ENCODE measurements around the gene LRIG1.

Gene LRIG1

GRCh38 chr3:66472313-66473134 lies 28.3 kb downstream of the LRIG1 start:
- peaks cover 29% of the 10 kb centered on the region for H3K4me1 ChIP-seq (ENCODE audit: control insufficient read depth, insufficient read depth, low read length, poor library complexity, severe bottlenecking)
- DNase-seq, result peak in 1 of 3 donors; percentile 27
- H3K27me3 ChIP-seq (replicated peaks; ENCODE audit: control insufficient read depth, insufficient read depth, low read length, poor library complexity, severe bottlenecking), result no peaks in the 10 kb centered on the region
- no peaks in the 10 kb centered on the region for H3K9me3 ChIP-seq (ENCODE audit: control insufficient read depth, low read length)
- H3K4me3 ChIP-seq (ENCODE audit: insufficient read depth, low read depth, low read length, poor library complexity, severe bottlenecking), result peak overlapping the region; percentile 19
- peak overlapping the region; percentile 50 for H3K27ac ChIP-seq (ENCODE audit: insufficient read depth, low read length, poor library complexity, severe bottlenecking)
- H3K36me3 ChIP-seq (ENCODE audit: control insufficient read depth, insufficient read depth, low read length), result no peaks in the 10 kb centered on the region

- no peaks in the 10 kb centered on the region for H3K36me3 ChIP-seq (ENCODE audit: control insufficient read depth, insufficient read depth, low read length)
- H3K9me3 ChIP-seq (ENCODE audit: control insufficient read depth, low read length), result no peaks in the 10 kb centered on the region
- H3K27ac ChIP-seq (ENCODE audit: insufficient read depth, low read length, poor library complexity, severe bottlenecking), result no peak overlapping the region
- H3K27me3 ChIP-seq (replicated peaks; ENCODE audit: control insufficient read depth, insufficient read depth, low read length, poor library complexity, severe bottlenecking), result no peaks in the 10 kb centered on the region
- no peak for DNase-seq
- H3K4me3 ChIP-seq (ENCODE audit: insufficient read depth, low read depth, low read length, poor library complexity, severe bottlenecking), result no peak overlapping the region
- peaks cover 29% of the 10 kb centered on the region for H3K4me1 ChIP-seq (ENCODE audit: control insufficient read depth, insufficient read depth, low read length, poor library complexity, severe bottlenecking)
Measured at GRCh38 chr3:66470956-66471686, 29.7 kb downstream of the LRIG1 start.

GRCh38 chr3:66470285-66470684 lies 30.5 kb downstream of the LRIG1 start:
- Histone ChIP-seq H3K27ac (ENCODE audit: insufficient read depth, low read length, poor library complexity, severe bottlenecking) (no peak overlapping the region), H3K36me3 (ENCODE audit: control insufficient read depth, insufficient read depth, low read length) (no peaks in the 10 kb centered on the region), H3K4me1 (ENCODE audit: control insufficient read depth, insufficient read depth, low read length, poor library complexity, severe bottlenecking) (peaks cover 29% of the 10 kb centered on the region), H3K27me3 (replicated peaks; ENCODE audit: control insufficient read depth, insufficient read depth, low read length, poor library complexity, severe bottlenecking) (no peaks in the 10 kb centered on the region), H3K9me3 (ENCODE audit: control insufficient read depth, low read length) (no peaks in the 10 kb centered on the region), H3K4me3 (ENCODE audit: insufficient read depth, low read depth, low read length, poor library complexity, severe bottlenecking) (no peak overlapping the region)
- no peak for DNase-seq

- no peaks in the 10 kb centered on the region for H3K27me3 ChIP-seq (replicated peaks; ENCODE audit: control insufficient read depth, insufficient read depth, low read length, poor library complexity, severe bottlenecking)
- H3K27ac ChIP-seq (ENCODE audit: insufficient read depth, low read length, poor library complexity, severe bottlenecking), result no peak overlapping the region
Measured at GRCh38 chr3:66469220-66469640, 31.6 kb downstream of the LRIG1 start.

GRCh38 chr3:66467996-66468735 lies 32.7 kb downstream of the LRIG1 start:
- no peak for DNase-seq
- no peaks in the 10 kb centered on the region for H3K9me3 ChIP-seq (ENCODE audit: control insufficient read depth, low read length)
- H3K36me3 ChIP-seq (ENCODE audit: control insufficient read depth, insufficient read depth, low read length), result no peaks in the 10 kb centered on the region
- H3K27ac ChIP-seq (ENCODE audit: insufficient read depth, low read length, poor library complexity, severe bottlenecking), result no peak overlapping the region
- H3K4me1 ChIP-seq (ENCODE audit: control insufficient read depth, insufficient read depth, low read length, poor library complexity, severe bottlenecking), result peaks cover 17% of the 10 kb centered on the region
- H3K4me3 ChIP-seq (ENCODE audit: insufficient read depth, low read depth, low read length, poor library complexity, severe bottlenecking), result no peak overlapping the region
- no peaks in the 10 kb centered on the region for H3K27me3 ChIP-seq (replicated peaks; ENCODE audit: control insufficient read depth, insufficient read depth, low read length, poor library complexity, severe bottlenecking)

More at GRCh38 chr3:66469220-66469640, 31.6 kb downstream of the LRIG1 start:
- Histone ChIP-seq H3K36me3 (ENCODE audit: control insufficient read depth, insufficient read depth, low read length) (no peaks in the 10 kb centered on the region), H3K4me1 (ENCODE audit: control insufficient read depth, insufficient read depth, low read length, poor library complexity, severe bottlenecking) (peaks cover 28% of the 10 kb centered on the region), H3K4me3 (ENCODE audit: insufficient read depth, low read depth, low read length, poor library complexity, severe bottlenecking) (no peak overlapping the region), H3K9me3 (ENCODE audit: control insufficient read depth, low read length) (no peaks in the 10 kb centered on the region)
- DNase-seq, result no peak

GRCh38 chr3:66466606-66467270 lies 34.1 kb downstream of the LRIG1 start:
- Histone ChIP-seq H3K4me1 (ENCODE audit: control insufficient read depth, insufficient read depth, low read length, poor library complexity, severe bottlenecking) (peaks cover 6% of the 10 kb centered on the region), H3K4me3 (ENCODE audit: insufficient read depth, low read depth, low read length, poor library complexity, severe bottlenecking) (no peak overlapping the region), H3K27ac (ENCODE audit: insufficient read depth, low read length, poor library complexity, severe bottlenecking) (no peak overlapping the region), H3K9me3 (ENCODE audit: control insufficient read depth, low read length) (no peaks in the 10 kb centered on the region), H3K27me3 (replicated peaks; ENCODE audit: control insufficient read depth, insufficient read depth, low read length, poor library complexity, severe bottlenecking) (no peaks in the 10 kb centered on the region), H3K36me3 (ENCODE audit: control insufficient read depth, insufficient read depth, low read length) (no peaks in the 10 kb centered on the region)
- no peak for DNase-seq

- no peak overlapping the region for H3K27ac ChIP-seq (ENCODE audit: insufficient read depth, low read length, poor library complexity, severe bottlenecking)
- no peaks in the 10 kb centered on the region for H3K36me3 ChIP-seq (ENCODE audit: control insufficient read depth, insufficient read depth, low read length)
- DNase-seq, result no peak
- no peaks in the 10 kb centered on the region for H3K27me3 ChIP-seq (replicated peaks; ENCODE audit: control insufficient read depth, insufficient read depth, low read length, poor library complexity, severe bottlenecking)
- no peaks in the 10 kb centered on the region for H3K9me3 ChIP-seq (ENCODE audit: control insufficient read depth, low read length)
- H3K4me3 ChIP-seq (ENCODE audit: insufficient read depth, low read depth, low read length, poor library complexity, severe bottlenecking), result no peak overlapping the region
- no peaks in the 10 kb centered on the region for H3K4me1 ChIP-seq (ENCODE audit: control insufficient read depth, insufficient read depth, low read length, poor library complexity, severe bottlenecking)
Measured at GRCh38 chr3:66465587-66465986, 35.2 kb downstream of the LRIG1 start.

GRCh38 chr3:66465034-66465433 lies 35.8 kb downstream of the LRIG1 start:
- DNase-seq, result no peak
- Histone ChIP-seq H3K36me3 (ENCODE audit: control insufficient read depth, insufficient read depth, low read length) (no peaks in the 10 kb centered on the region), H3K27me3 (replicated peaks; ENCODE audit: control insufficient read depth, insufficient read depth, low read length, poor library complexity, severe bottlenecking) (no peaks in the 10 kb centered on the region)

GRCh38 chr3:66464512-66464894 lies 36.3 kb downstream of the LRIG1 start:
- Histone ChIP-seq H3K4me1 (ENCODE audit: control insufficient read depth, insufficient read depth, low read length, poor library complexity, severe bottlenecking) (no peaks in the 10 kb centered on the region), H3K9me3 (ENCODE audit: control insufficient read depth, low read length) (no peaks in the 10 kb centered on the region), H3K4me3 (ENCODE audit: insufficient read depth, low read depth, low read length, poor library complexity, severe bottlenecking) (no peak overlapping the region), H3K36me3 (ENCODE audit: control insufficient read depth, insufficient read depth, low read length) (no peaks in the 10 kb centered on the region), H3K27ac (ENCODE audit: insufficient read depth, low read length, poor library complexity, severe bottlenecking) (no peak overlapping the region), H3K27me3 (replicated peaks; ENCODE audit: control insufficient read depth, insufficient read depth, low read length, poor library complexity, severe bottlenecking) (no peaks in the 10 kb centered on the region)
- no peak for DNase-seq

More at GRCh38 chr3:66465034-66465433, 35.8 kb downstream of the LRIG1 start:
- H3K9me3 ChIP-seq (ENCODE audit: control insufficient read depth, low read length), result no peaks in the 10 kb centered on the region
- H3K4me1 ChIP-seq (ENCODE audit: control insufficient read depth, insufficient read depth, low read length, poor library complexity, severe bottlenecking), result no peaks in the 10 kb centered on the region
- H3K4me3 ChIP-seq (ENCODE audit: insufficient read depth, low read depth, low read length, poor library complexity, severe bottlenecking), result no peak overlapping the region
- H3K27ac ChIP-seq (ENCODE audit: insufficient read depth, low read length, poor library complexity, severe bottlenecking), result no peak overlapping the region
